CD4-positive, alpha-beta memory T cell (primary cell): ENCODE data around the gene MUS81. TPM values are rescaled to one million over a fixed set of nuclear protein-coding genes. Genes with fewer than 3 reads are reported as not detected.

Experiments
- CTCF ChIA-PET: fragments of 350-600 bp; sonication (Branson Sonifier 250); formaldehyde crosslinking; loops from one replicate; lab custom pipeline; 2021; ENCODE audit warnings: inconsistent platforms; ENCODE audit not compliant: partially characterized antibody; lab: Charles Lee
- POLR2A ChIA-PET: fragments of 350-600 bp; sonication (Branson Sonifier 250); formaldehyde crosslinking; loops from one replicate; lab custom pipeline; 2021; ENCODE audit not compliant: partially characterized antibody; lab: Charles Lee
- DNase-seq, 5 donors: peaks; one replicate each; pipeline versions ENCODE4 v3.0.0 to v3.0.0-alpha.2; 2020 to 2022; ENCODE audit warnings: mixed read lengths in 1 of 5
- H3K27ac ChIP-seq: one replicate; pipeline ENCODE4 v1.7.0; 2013; ENCODE audit warnings: low read depth, low read length
- H3K27me3 ChIP-seq: 2 replicates; pipeline ENCODE4 v1.7.0; 2013; ENCODE audit warnings: mild to moderate bottlenecking, low read length, moderate library complexity; ENCODE audit not compliant: insufficient read depth
- H3K36me3 ChIP-seq: 2 replicates; pipeline ENCODE4 v1.7.0; 2013; ENCODE audit warnings: mild to moderate bottlenecking, low read length, moderate library complexity; ENCODE audit not compliant: insufficient read depth
- H3K4me1 ChIP-seq: 2 replicates; pipeline ENCODE4 v1.7.0; 2013; ENCODE audit warnings: mild to moderate bottlenecking, low read length, moderate library complexity; ENCODE audit not compliant: insufficient read depth
- H3K4me3 ChIP-seq, 2 donors: one replicate each; pipeline ENCODE4 v1.7.0; 2013; ENCODE audit warnings: low read length in 2 of 2, mild to moderate bottlenecking in 1 of 2
- H3K9me3 ChIP-seq, 2 donors: one replicate each; pipeline ENCODE4 v1.7.0; 2013; ENCODE audit warnings: low read length in 2 of 2, control low read depth in 1 of 2; ENCODE audit not compliant: control insufficient read depth in 1 of 2
- H3K27ac Mint-ChIP-seq, 7 donors: one replicate each; pipeline ENCODE4 v1.8.0; 2020 to 2021; ENCODE audit warnings: mixed read lengths in 7 of 7, mild to moderate bottlenecking in 6 of 7, inconsistent platforms in 3 of 7, moderate library complexity in 3 of 7
- H3K27me3 Mint-ChIP-seq, 2 donors: one replicate each; pipeline ENCODE4 v1.8.0; 2020 to 2021; ENCODE audit warnings: mixed read lengths in 2 of 2
- H3K36me3 Mint-ChIP-seq, 2 donors: one replicate each; pipeline ENCODE4 v1.8.0; 2020 to 2021; ENCODE audit warnings: mixed read lengths in 2 of 2, inconsistent platforms in 1 of 2, mild to moderate bottlenecking in 1 of 2
- H3K4me1 Mint-ChIP-seq, 4 donors: one replicate each; pipeline ENCODE4 v1.8.0; 2020 to 2021; ENCODE audit warnings: mixed read lengths in 4 of 4, mild to moderate bottlenecking in 1 of 4
- H3K4me3 Mint-ChIP-seq, 8 donors: one replicate each; pipeline ENCODE4 v1.8.0; 2020 to 2021; ENCODE audit warnings: mixed read lengths in 8 of 8, mild to moderate bottlenecking in 7 of 8, moderate library complexity in 6 of 8, inconsistent platforms in 3 of 8
- H3K9me3 Mint-ChIP-seq, 8 donors: one replicate each; pipeline ENCODE4 v1.8.0; 2020 to 2021; ENCODE audit warnings: mixed read lengths in 8 of 8, mild to moderate bottlenecking in 5 of 8, inconsistent platforms in 3 of 8, moderate library complexity in 1 of 8
- intact Hi-C: fragments of 100-400 bp; cut with micrococcal nuclease; formaldehyde crosslinking; loops from one replicate; pipeline ENCODE4 v1.15.1; 2023
- polyA plus RNA-seq, 2 donors: library from polyadenylated mRNA; unstranded; fragments of 300-500 nt; fragmentation: Illumina TruSeq; gene quantifications; one replicate each; pipeline ENCODE4 v1.2.3, GENCODE V29; 2021
- total RNA-seq, 2 experiments: library from RNA; stranded (reverse); gene quantifications; one replicate each; pipeline ENCODE4 v1.2.3, GENCODE V29; 2021

The MUS81 gene
- total and polyA plus RNA-seq, 4 experiments from 2014 or later: 24.0 to 95.5 (median 62.3) TPM

DNA sequence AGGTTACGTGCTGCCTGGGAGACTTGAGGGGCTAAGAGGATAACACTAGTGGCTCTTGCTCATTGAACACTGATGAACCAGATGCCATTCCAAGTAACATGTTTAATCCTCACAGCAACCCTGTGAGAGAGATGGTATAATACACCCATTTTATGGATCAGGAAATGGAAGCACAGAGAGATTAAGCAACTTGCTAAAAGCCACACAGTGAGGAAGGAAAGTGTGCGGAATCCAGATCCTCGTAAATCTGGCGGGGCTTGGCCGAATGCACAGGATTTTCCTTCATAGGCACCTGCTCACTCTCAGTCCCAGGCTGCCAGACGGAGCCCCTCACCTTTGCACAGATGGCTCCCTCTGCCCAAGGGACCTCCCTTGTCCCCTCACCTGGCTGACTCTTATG lies 47.6 kb downstream of the MUS81 start:
- Histone ChIP-seq H3K4me3 (no peak overlapping the region), H3K9me3 (no peaks in the 10 kb centered on the region), H3K27me3 (no peaks in the 10 kb centered on the region), H3K27ac (no peak overlapping the region), H3K4me1 (no peaks in the 10 kb centered on the region), H3K36me3 (no peaks in the 10 kb centered on the region)
- POLR2A ChIA-PET: interaction anchor here (1.0 to 1.6 kb wide), 2 partner anchors 11 to 74 kb away, joined by 3 to 4 read pairs; partner anchors contain the start of genes C11orf68 and DRAP1
- Mint-ChIP-seq H3K27me3 (peaks cover 3 to 7% of the 10 kb centered on the region in 2 donors), H3K9me3 (no peaks in the 10 kb centered on the region), H3K27ac (no peak overlapping the region), H3K36me3 (no peaks in the 10 kb centered on the region), H3K4me1 (peaks cover 2 to 6% (median 5%) of the 10 kb centered on the region in 4 donors), H3K4me3 (no peak overlapping the region)
- intact Hi-C loops: no loop called here
- CTCF ChIA-PET: no interaction called here
- no peak for DNase-seq

DNA sequence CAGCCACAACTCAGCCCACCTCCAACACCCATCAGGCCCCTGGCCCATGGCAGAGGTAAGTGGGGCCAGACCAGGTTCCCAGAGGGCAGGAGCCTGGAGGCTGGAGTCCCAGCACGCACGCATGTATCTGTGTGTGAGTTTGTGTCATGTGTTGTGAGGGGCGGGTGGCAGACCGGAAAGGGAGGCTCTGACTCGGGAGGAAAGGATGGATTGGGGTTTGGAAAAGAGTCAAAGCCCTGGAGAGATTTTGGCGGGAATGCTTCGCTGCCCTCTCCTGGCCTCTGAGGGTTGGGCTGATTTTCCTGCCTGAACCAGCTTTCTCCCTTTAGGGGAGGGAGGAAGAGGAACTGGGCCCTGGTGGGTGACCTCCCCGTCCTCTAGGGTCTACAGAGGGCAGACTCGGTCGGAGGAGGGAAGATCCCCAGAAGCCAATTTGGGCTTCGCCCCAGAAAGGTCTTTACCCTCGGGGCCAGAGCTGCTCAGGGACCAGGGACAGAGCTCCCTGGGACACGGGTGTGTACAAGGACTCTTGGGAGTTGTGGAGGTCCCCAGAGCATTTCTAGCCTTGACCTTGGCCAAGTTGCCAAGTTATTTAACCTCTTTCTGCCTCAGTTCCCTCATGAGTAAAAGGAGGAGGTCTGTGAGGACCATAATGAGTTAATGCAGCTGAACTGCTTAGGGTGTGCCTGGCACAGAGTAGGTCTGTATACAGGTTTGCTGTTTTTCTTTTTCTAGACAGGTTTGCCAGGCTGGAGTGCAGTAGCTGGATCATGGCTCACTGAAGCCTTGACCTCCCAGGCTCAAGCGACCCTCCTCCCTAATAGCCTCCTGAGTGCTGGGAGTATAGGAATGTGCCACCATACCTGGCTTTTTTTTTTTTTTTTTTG lies 51.7 kb downstream of the MUS81 start:
- H3K27ac Mint-ChIP-seq: no peak overlapping the region
- Histone ChIP-seq H3K27me3 (no peaks in the 10 kb centered on the region), H3K27ac (no peak overlapping the region), H3K4me1 (peaks cover 12% of the 10 kb centered on the region), H3K4me3 (no peak overlapping the region), H3K9me3 (no peaks in the 10 kb centered on the region), H3K36me3 (no peaks in the 10 kb centered on the region)
- peaks cover 11 to 30% (median 20%) of the 10 kb centered on the region in 4 donors for H3K4me1 Mint-ChIP-seq
- H3K27me3 Mint-ChIP-seq: peaks cover 3 to 7% of the 10 kb centered on the region in 2 donors
- ChIA-PET POLR2A (interaction anchor here (1.3 kb wide), 1 partner anchor 22 kb away, joined by 7 read pairs; the partner anchor contains the start of gene CCDC85B), CTCF (interaction anchor here (1.6 to 3.0 kb wide), 3 partner anchors 21 to 27 kb away, joined by 9 to 13 read pairs (median 11); partner anchors contain the start of genes CCDC85B and FIBP)
- no peak for DNase-seq
- H3K9me3 Mint-ChIP-seq: no peaks in the 10 kb centered on the region
- intact Hi-C loops: no loop called here
- H3K36me3 Mint-ChIP-seq: peaks cover 0 to 5% of the 10 kb centered on the region in 2 donors
- H3K4me3 Mint-ChIP-seq: no peak overlapping the region

DNA sequence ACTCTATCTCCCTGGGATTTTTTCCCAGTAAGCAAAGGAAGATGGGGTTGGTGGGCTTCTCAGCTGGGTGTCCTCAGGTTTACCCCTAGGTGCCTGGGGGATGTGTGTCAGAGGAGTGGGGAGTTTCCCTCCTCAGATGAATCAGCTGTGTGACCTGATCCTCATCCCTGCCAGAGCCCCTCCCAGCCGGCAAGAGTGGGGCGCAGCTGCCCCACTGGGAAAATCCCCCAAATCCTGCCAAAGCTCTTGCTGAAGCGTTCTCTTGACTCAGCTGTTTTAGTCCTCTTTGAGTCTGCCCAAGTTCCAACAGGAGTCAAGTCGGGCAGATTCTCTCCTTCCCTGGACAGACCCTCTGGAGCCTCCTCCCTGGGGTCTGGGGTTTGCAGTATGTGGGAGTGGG lies 52.6 kb downstream of the MUS81 start:
- peaks cover 15 to 39% (median 24%) of the 10 kb centered on the region in 4 donors for H3K4me1 Mint-ChIP-seq
- no peak overlapping the region for H3K27ac ChIP-seq
- POLR2A ChIA-PET: interaction anchor here (1.3 kb wide), 1 partner anchor 23 kb away, joined by 7 read pairs; the partner anchor contains the start of gene CCDC85B
- H3K27me3 Mint-ChIP-seq: peaks cover 3 to 7% of the 10 kb centered on the region in 2 donors
- H3K9me3 ChIP-seq: no peaks in the 10 kb centered on the region
- H3K4me1 ChIP-seq: peaks cover 21% of the 10 kb centered on the region
- intact Hi-C loops: no loop called here
- CTCF ChIA-PET: interaction anchor here (3.0 kb wide), 2 partner anchors 22 to 28 kb away, joined by 11 to 13 read pairs; partner anchors contain the start of gene CCDC85B
- DNase-seq: no peak
- no peaks in the 10 kb centered on the region for H3K36me3 ChIP-seq
- no peak overlapping the region for H3K27ac Mint-ChIP-seq
- H3K9me3 Mint-ChIP-seq: no peaks in the 10 kb centered on the region
- peaks cover 0 to 5% of the 10 kb centered on the region in 2 donors for H3K36me3 Mint-ChIP-seq
- H3K4me3 Mint-ChIP-seq: no peak overlapping the region
- H3K4me3 ChIP-seq: no peak overlapping the region
- H3K27me3 ChIP-seq: no peaks in the 10 kb centered on the region

DNA sequence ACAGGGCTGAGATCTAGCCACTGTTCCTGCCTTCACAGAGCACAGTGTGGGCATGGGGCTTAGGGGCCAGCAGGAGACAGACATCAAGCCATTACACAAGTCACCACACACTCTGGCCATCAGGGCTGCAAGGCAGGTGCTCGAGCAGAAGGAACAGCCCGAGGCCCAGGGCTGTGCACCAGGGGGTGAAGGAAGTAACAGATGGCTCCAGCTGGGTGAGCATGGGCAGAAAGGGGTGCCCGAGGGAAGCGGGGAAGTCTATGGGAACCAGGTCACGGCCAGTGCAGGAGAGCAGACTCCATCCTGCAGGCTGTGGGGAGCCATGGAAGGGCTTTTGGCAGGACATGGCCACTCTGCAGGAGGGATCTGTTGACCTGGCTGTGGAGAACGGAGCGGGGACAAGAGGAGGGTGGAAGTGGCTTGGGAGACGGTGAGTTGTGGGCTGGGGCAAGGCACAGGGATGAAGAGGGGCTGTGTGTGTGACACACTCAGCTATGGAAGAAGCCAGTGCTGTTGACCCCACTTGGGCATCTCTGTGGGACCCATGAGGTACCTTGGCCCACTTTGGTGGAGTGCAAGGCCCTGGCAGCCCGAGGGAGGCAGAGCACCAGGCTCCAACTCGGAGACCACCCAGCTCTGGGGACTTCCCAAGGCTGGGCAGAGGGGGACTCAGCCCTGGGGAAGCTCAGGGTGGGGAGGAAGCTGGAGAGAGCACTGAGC lies 55.0 kb downstream of the MUS81 start:
- Mint-ChIP-seq H3K4me1 (peaks cover 11 to 45% (median 27%) of the 10 kb centered on the region in 4 donors), H3K4me3 (peak overlapping the region in 1 of 8 donors; percentile 25), H3K9me3 (no peaks in the 10 kb centered on the region), H3K27ac (peak overlapping the region in 3 of 7 donors; percentile 32 to 73 (median 40)), H3K36me3 (peaks cover 0 to 17% of the 10 kb centered on the region in 2 donors), H3K27me3 (no peaks in the 10 kb centered on the region)
- no peak overlapping the region for H3K4me3 ChIP-seq
- no peaks in the 10 kb centered on the region for H3K36me3 ChIP-seq
- no peak overlapping the region for H3K27ac ChIP-seq
- H3K4me1 ChIP-seq: peaks cover 30% of the 10 kb centered on the region
- CTCF ChIA-PET: interaction anchor here (1.3 kb wide), 1 partner anchor 31 kb away, joined by 3 read pairs; no protein-coding TSS in a partner anchor
- POLR2A ChIA-PET: interaction anchor here (0.6 to 1.6 kb wide), 9 partner anchors 13 to 56 kb away, joined by 3 to 8 read pairs (median 4); partner anchors contain the start of genes CCDC85B, FIBP and FOSL1
- no peaks in the 10 kb centered on the region for H3K27me3 ChIP-seq
- DNase-seq: no peak
- intact Hi-C loops: no loop called here
- H3K9me3 ChIP-seq: no peaks in the 10 kb centered on the region

DNA sequence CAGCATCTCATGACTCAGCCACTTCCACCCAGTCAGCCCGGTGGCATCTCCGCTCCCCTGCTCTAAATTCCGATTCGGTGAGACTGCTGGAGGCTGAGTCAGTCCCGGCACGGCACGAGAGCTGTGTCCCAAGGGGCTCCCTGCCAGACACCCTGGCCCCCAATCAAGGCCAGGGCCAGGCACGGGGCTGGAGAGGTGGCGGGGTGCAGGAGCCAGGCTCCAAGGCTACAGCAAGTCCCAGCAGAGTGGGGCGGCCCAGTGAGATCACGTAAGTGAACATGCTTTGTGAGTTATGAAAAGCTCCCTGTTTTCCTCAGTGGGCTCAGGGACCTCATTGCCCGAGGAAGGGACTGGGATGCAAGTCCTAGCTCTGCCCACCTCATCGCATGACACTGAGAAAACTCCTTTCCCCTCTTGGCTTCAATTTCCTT lies 55.6 kb downstream of the MUS81 start:
- POLR2A ChIA-PET: interaction anchor here (0.8 to 1.6 kb wide), 8 partner anchors 15 to 56 kb away, joined by 3 to 8 read pairs (median 4); partner anchors contain the start of genes CCDC85B, FIBP and FOSL1
- Mint-ChIP-seq H3K4me3 (no peak overlapping the region), H3K27ac (peak overlapping the region in 1 of 7 donors; percentile 93)

More for the DNA sequence above, 55.6 kb downstream of the MUS81 start:
- H3K36me3 ChIP-seq: no peaks in the 10 kb centered on the region
- Mint-ChIP-seq H3K36me3 (peaks cover 0 to 17% of the 10 kb centered on the region in 2 donors), H3K27me3 (no peaks in the 10 kb centered on the region), H3K4me1 (peaks cover 13 to 50% (median 28%) of the 10 kb centered on the region in 4 donors), H3K9me3 (no peaks in the 10 kb centered on the region)
- no peak overlapping the region for H3K27ac ChIP-seq
- no peak overlapping the region for H3K4me3 ChIP-seq
- no peak for DNase-seq
- H3K9me3 ChIP-seq: no peaks in the 10 kb centered on the region
- peaks cover 35% of the 10 kb centered on the region for H3K4me1 ChIP-seq
- intact Hi-C loops: no loop called here
- CTCF ChIA-PET: interaction anchor here (1.3 kb wide), 1 partner anchor 31 kb away, joined by 3 read pairs; no protein-coding TSS in a partner anchor
- no peaks in the 10 kb centered on the region for H3K27me3 ChIP-seq
